Measurements from ENCODE around the gene DTYMK. TPM values are rescaled to one million over a fixed set of nuclear protein-coding genes. Genes with fewer than 3 reads are reported as not detected.
A peak's percentile ranks its signal among the peaks of the same experiment; 100 is the strongest.

DTYMK gene
- total and polyA plus RNA-seq, 2 experiments from 2014 or later: 27.9 to 78.7 TPM

DNA sequence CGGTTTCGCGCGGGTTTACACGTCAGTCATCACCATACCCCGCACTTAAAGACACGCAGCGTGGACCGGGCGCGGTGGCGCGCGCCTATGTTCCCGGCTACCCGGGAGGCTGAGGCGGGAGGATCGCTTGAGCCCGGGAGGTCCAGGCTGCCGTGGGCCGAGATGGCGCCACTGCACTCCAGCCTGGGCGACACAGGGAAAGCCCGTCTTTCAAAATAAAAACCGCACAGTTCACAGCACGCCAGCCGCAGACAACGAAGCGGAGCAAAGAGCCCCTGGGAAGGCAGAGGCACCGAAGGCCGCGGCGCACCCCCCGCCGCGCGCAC, 328 bp downstream of the DTYMK start:
- H3K79me2 ChIP-seq (ENCODE audit: insufficient read depth): peaks cover 75% of the 10 kb centered on the region
- in situ Hi-C loops (cut with MboI): no loop called here
- no peaks in the 10 kb centered on the region for H3K9me3 ChIP-seq (ENCODE audit: low read depth)
- peak overlapping the region; percentile 95 for H3K4me3 ChIP-seq
- H3K4me1 ChIP-seq (ENCODE audit: insufficient read depth): peaks cover 28% of the 10 kb centered on the region
- peak overlapping the region; percentile 83 for H3K4me2 ChIP-seq (ENCODE audit: unreplicated experiment)
- no peaks in the 10 kb centered on the region for H3K27me3 ChIP-seq (replicated peaks; ENCODE audit: insufficient read depth)
- no peaks in the 10 kb centered on the region for H4K20me1 ChIP-seq (ENCODE audit: insufficient read depth)
- peaks cover 27% of the 10 kb centered on the region for H3F3A ChIP-seq (ENCODE audit: insufficient read depth)
- H3K27ac ChIP-seq: peak overlapping the region; percentile 57
- peak overlapping the region; percentile 98 for H3K9ac ChIP-seq
- no peak for DNase-seq
- TF ChIP-seq EZH2phosphoT487 (IDR thresholded peaks at IDR 0.05; ENCODE audit: insufficient read depth, low read depth) (no peak), EZH2 (IDR thresholded peaks at IDR 0.05; ENCODE audit: insufficient read depth, poor library complexity, severe bottlenecking) (no peak)
- peaks cover 6% of the 10 kb centered on the region for H3K36me3 ChIP-seq (ENCODE audit: low read depth)
- WGBS, 2 experiments (ENCODE audit: low coverage in 1 of 2, low lambda C conversion rate in 2 of 2, missing lambda C conversion rate in 2 of 2): 1 to 3% methylated on average over 25 to 31 of the region's 37 CpGs
- peak overlapping the region; percentile 81 for H2AFZ ChIP-seq
- no peaks in the 10 kb centered on the region for H3K9me2 ChIP-seq (ENCODE audit: insufficient read depth)

DNA sequence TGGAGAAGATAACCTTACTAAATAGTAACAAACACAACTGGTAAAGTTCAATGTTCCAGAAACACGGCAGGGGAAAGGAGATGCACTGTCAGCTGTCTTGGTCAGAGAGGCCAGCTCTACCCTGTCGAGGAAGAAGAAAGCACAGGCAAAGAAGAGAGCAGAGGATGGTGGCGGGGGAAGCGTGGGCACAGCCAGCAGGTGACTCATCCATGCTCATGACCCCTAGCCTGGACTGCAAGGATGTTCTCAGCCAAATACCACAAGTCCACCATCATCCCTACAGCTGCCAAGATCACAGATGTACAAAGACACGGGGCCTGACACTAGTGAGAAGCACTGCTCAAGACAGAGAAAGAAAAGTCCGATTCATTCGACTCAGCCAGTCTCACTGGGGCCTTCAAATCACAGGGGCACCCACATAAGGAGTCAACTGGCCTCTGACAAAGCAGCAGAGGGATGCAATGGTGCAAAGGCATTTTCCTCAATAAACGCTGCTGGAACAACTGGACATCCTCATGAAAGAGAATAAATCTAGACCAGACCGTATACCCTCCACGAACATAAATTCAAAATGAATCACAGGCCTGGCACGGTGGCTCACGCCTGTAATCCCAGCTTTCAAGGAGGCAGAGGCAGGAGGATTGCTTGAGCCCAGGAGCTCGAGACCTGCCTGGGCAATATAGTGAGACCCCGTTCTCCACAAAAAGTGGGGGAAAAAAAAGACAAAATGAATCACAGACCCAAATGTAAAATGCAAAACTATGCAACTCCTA, 5.6 kb downstream of the DTYMK start:
- Histone ChIP-seq H3K79me2 (ENCODE audit: insufficient read depth) (peaks cover 54% of the 10 kb centered on the region), H4K20me1 (ENCODE audit: insufficient read depth) (no peaks in the 10 kb centered on the region), H3K9me2 (ENCODE audit: insufficient read depth) (no peaks in the 10 kb centered on the region), H3K4me2 (ENCODE audit: unreplicated experiment) (peak overlapping the region; percentile 87), H3K27me3 (replicated peaks; ENCODE audit: insufficient read depth) (no peaks in the 10 kb centered on the region), H3K4me1 (ENCODE audit: insufficient read depth) (peaks cover 30% of the 10 kb centered on the region), H3K9me3 (ENCODE audit: low read depth) (no peaks in the 10 kb centered on the region), H2AFZ (no peak overlapping the region), H3K36me3 (ENCODE audit: low read depth) (peaks cover 9% of the 10 kb centered on the region), H3K27ac (peak overlapping the region; percentile 91), H3F3A (ENCODE audit: insufficient read depth) (peaks cover 43% of the 10 kb centered on the region), H3K4me3 (peak overlapping the region; percentile 38), H3K9ac (peak overlapping the region; percentile 71)
- in situ Hi-C loops (cut with MboI): no loop called here
- TF ChIP-seq EZH2phosphoT487 (IDR thresholded peaks at IDR 0.05; ENCODE audit: insufficient read depth, low read depth) (no peak), EZH2 (IDR thresholded peaks at IDR 0.05; ENCODE audit: insufficient read depth, poor library complexity, severe bottlenecking) (no peak)
- 11 to 14% methylated on average over 14 of the region's 14 CpGs for WGBS, 2 experiments (ENCODE audit: low coverage in 1 of 2, low lambda C conversion rate in 2 of 2, missing lambda C conversion rate in 2 of 2)
- peak; percentile 99 for DNase-seq

DNA sequence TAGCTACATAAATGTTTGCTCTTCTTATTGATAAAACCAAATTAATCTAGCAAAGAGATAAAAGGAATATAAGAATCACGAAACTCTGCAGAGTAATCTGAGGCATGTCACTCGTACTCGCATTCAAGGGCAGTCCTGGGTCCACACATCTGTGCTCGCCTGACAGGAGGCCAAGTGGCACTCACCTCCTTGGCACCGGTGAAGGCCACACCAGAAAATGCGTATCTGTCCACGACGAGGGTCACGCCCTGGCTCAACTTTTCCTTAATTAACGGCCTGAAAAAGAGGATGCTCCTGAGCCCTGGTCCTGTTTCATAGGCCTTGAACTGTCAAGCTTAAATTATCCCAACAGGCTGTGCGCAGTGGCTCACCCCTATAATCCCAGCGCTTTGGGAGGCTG, 6.6 kb downstream of the DTYMK start:
- WGBS, 2 experiments (ENCODE audit: low coverage in 1 of 2, low lambda C conversion rate in 2 of 2, missing lambda C conversion rate in 2 of 2): 93 to 95% methylated on average over 12 of the region's 12 CpGs
- Histone ChIP-seq H3K79me2 (ENCODE audit: insufficient read depth) (peaks cover 44% of the 10 kb centered on the region), H3K4me3 (no peak overlapping the region), H3K27me3 (replicated peaks; ENCODE audit: insufficient read depth) (no peaks in the 10 kb centered on the region), H3K9ac (no peak overlapping the region; the same call in 1 of the 2 replicates), H3K9me3 (ENCODE audit: low read depth) (no peaks in the 10 kb centered on the region), H3F3A (ENCODE audit: insufficient read depth) (peaks cover 43% of the 10 kb centered on the region), H3K4me1 (ENCODE audit: insufficient read depth) (peaks cover 23% of the 10 kb centered on the region), H3K36me3 (ENCODE audit: low read depth) (peaks cover 9% of the 10 kb centered on the region), H2AFZ (no peak overlapping the region), H3K9me2 (ENCODE audit: insufficient read depth) (no peaks in the 10 kb centered on the region), H4K20me1 (ENCODE audit: insufficient read depth) (no peaks in the 10 kb centered on the region), H3K27ac (peak overlapping the region; percentile 91), H3K4me2 (ENCODE audit: unreplicated experiment) (peak overlapping the region; percentile 87)
- in situ Hi-C loops (cut with MboI): no loop called here
- TF ChIP-seq EZH2 (IDR thresholded peaks at IDR 0.05; ENCODE audit: insufficient read depth, poor library complexity, severe bottlenecking) (no peak), EZH2phosphoT487 (IDR thresholded peaks at IDR 0.05; ENCODE audit: insufficient read depth, low read depth) (no peak)
- DNase-seq: no peak

DNA sequence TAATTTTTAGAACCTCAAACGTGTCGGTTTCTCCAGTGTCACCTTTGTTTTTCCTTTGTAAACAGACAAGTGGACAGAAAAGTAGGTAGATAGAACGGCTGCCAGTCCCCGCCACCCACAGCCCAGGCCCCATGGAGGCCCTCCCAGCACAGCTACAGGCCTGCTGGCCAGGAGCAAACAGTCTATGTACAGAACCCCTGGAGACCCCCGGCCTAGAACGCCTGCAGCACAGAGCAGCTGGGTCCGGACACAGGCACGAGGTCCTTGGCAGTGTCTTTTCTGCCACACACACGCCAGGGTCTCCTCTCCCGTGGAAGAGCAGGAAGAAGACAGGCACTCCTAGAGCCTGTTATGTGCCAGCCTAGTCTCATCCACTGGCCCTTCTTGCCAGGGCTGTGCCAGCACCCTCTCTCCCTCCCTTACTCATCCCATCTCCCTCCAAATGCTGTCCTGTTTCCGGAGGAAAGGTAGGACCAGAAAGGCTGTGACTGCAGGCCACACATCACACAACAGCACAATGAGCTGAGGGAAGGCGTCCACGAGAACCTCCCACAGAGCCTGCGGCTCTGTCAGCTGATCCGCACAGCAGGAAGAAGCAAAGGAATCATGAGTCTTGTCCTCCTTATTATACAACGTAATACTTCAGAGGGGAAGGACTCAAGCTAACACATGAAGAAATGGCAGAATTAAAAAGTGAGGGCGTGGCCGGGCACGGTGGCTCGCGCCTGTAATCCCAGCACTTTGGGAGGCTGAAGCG, 7.7 kb downstream of the DTYMK start:
- H4K20me1 ChIP-seq (ENCODE audit: insufficient read depth): no peaks in the 10 kb centered on the region
- H3K9me3 ChIP-seq (ENCODE audit: low read depth): no peaks in the 10 kb centered on the region
- H3K79me2 ChIP-seq (ENCODE audit: insufficient read depth): peaks cover 33% of the 10 kb centered on the region
- H2AFZ ChIP-seq: no peak overlapping the region
- H3K4me1 ChIP-seq (ENCODE audit: insufficient read depth): peaks cover 23% of the 10 kb centered on the region
- no peak overlapping the region for H3K27ac ChIP-seq
- H3F3A ChIP-seq (ENCODE audit: insufficient read depth): peaks cover 43% of the 10 kb centered on the region
- no peak for DNase-seq
- H3K9ac ChIP-seq: no peak overlapping the region
- in situ Hi-C loops (cut with MboI): no loop called here
- H3K36me3 ChIP-seq (ENCODE audit: low read depth): peaks cover 4% of the 10 kb centered on the region
- TF ChIP-seq EZH2 (IDR thresholded peaks at IDR 0.05; ENCODE audit: insufficient read depth, poor library complexity, severe bottlenecking) (no peak), EZH2phosphoT487 (IDR thresholded peaks at IDR 0.05; ENCODE audit: insufficient read depth, low read depth) (no peak)
- H3K9me2 ChIP-seq (ENCODE audit: insufficient read depth): no peaks in the 10 kb centered on the region
- no peak overlapping the region for H3K4me3 ChIP-seq
- H3K4me2 ChIP-seq (ENCODE audit: unreplicated experiment): no peak overlapping the region
- no peaks in the 10 kb centered on the region for H3K27me3 ChIP-seq (replicated peaks; ENCODE audit: insufficient read depth)
- WGBS, 2 experiments (ENCODE audit: low coverage in 1 of 2, low lambda C conversion rate in 2 of 2, missing lambda C conversion rate in 2 of 2): 86 to 89% methylated on average over 22 of the region's 22 CpGs
